ENCODE data around the gene ANO1. TPM values are rescaled to one million over a fixed set of nuclear protein-coding genes. Genes with fewer than 3 reads are reported as not detected.
"Not testable (repeated sequence)": the region's sequence is repeated elsewhere in the genome, so short reads cannot be mapped to it uniquely, and the experiment has no call there.

ANO1 gene
- total RNA-seq, 4 donors from 2014 or later: 25.3 to 107 (median 48.8) TPM

GRCh38 chr11:70193411-70194292 lies 115.5 kb downstream of the ANO1 start:
- 84% methylated on average over 7 of the region's 7 CpGs for WGBS
- H3K36me3 ChIP-seq: no peaks in the 10 kb centered on the region
- H3K27ac ChIP-seq (replicated peaks in 1 of 4): no peak overlapping the region
- no peaks in the 10 kb centered on the region for H3K9me3 ChIP-seq
- TF ChIP-seq EP300 (IDR thresholded peaks at IDR 0.05) (no peak), CTCF (IDR thresholded peaks at IDR 0.05) (no peak), POLR2AphosphoS5 (IDR thresholded peaks at IDR 0.05) (no peak), POLR2A (IDR thresholded peaks at IDR 0.05; ENCODE audit: low read depth) (no peak)
- intact Hi-C loops (cut with DNase I): loop anchor here (2.0 kb wide), 1 partner anchor 509 kb away; no protein-coding TSS in a partner anchor
- no peak overlapping the region for H3K4me3 ChIP-seq
- no peak for DNase-seq (ENCODE audit: extremely low spot score)
- H3K4me1 ChIP-seq: peaks cover 0 to 8% (median 3%) of the 10 kb centered on the region in 4 donors
- H3K27me3 ChIP-seq: peaks cover 0 to 26% (median 3%) of the 10 kb centered on the region in 4 donors

GRCh38 chr11:70194792-70195791 lies 117.0 kb downstream of the ANO1 start:
- intact Hi-C loops (cut with DNase I): no loop called here
- Histone ChIP-seq H3K4me3 (no peak overlapping the region), H3K4me1 (peaks cover 0 to 8% (median 3%) of the 10 kb centered on the region in 4 donors), H3K27me3 (peaks cover 0 to 34% (median 3%) of the 10 kb centered on the region in 4 donors), H3K27ac (replicated peaks in 1 of 4) (no peak overlapping the region), H3K9me3 (no peaks in the 10 kb centered on the region), H3K36me3 (no peaks in the 10 kb centered on the region)
- TF ChIP-seq CTCF (IDR thresholded peaks at IDR 0.05): no peak
- TF ChIP-seq EP300 (IDR thresholded peaks at IDR 0.05): no peak
- TF ChIP-seq POLR2AphosphoS5 (IDR thresholded peaks at IDR 0.05): no peak
- no peak for TF ChIP-seq POLR2A (IDR thresholded peaks at IDR 0.05; ENCODE audit: low read depth)
- 85% methylated on average over 3 of the region's 3 CpGs for WGBS
- no peak for DNase-seq (ENCODE audit: extremely low spot score)

GRCh38 chr11:70200212-70200844 lies 122.2 kb downstream of the ANO1 start:
- H3K4me1 ChIP-seq: peaks cover 17 to 26% (median 24%) of the 10 kb centered on the region in 4 donors
- no peak for DNase-seq (ENCODE audit: extremely low spot score)
- H3K36me3 ChIP-seq: peaks cover 0 to 7% (median 3%) of the 10 kb centered on the region in 4 donors
- H3K27ac ChIP-seq (replicated peaks in 1 of 4): no peak overlapping the region
- H3K9me3 ChIP-seq: no peaks in the 10 kb centered on the region
- peaks cover 0 to 19% (median 0%) of the 10 kb centered on the region in 4 donors for H3K27me3 ChIP-seq
- intact Hi-C loops (cut with DNase I): loop anchor here (5.0 kb wide), 1 partner anchor 202 kb away; no protein-coding TSS in a partner anchor
- no peak overlapping the region for H3K4me3 ChIP-seq
- WGBS: 69% methylated on average over 10 of the region's 10 CpGs
- no peak for TF ChIP-seq EP300 (IDR thresholded peaks at IDR 0.05)
- TF ChIP-seq POLR2AphosphoS5 (IDR thresholded peaks at IDR 0.05): no peak

GRCh38 chr11:70201047-70201446 lies 122.9 kb downstream of the ANO1 start:
- Histone ChIP-seq H3K27me3 (peaks cover 0 to 12% (median 0%) of the 10 kb centered on the region in 4 donors), H3K36me3 (peaks cover 0 to 15% (median 7%) of the 10 kb centered on the region in 4 donors), H3K4me1 (peaks cover 19 to 33% (median 26%) of the 10 kb centered on the region in 4 donors)
- H3K9me3 ChIP-seq; H3K4me3 ChIP-seq; DNase-seq (ENCODE audit: extremely low spot score); H3K27ac ChIP-seq (replicated peaks in 1 of 4): not testable (repeated sequence)
- intact Hi-C loops (cut with DNase I): loop anchor here (5.0 kb wide), 1 partner anchor 201 kb away; no protein-coding TSS in a partner anchor
- 91% methylated on average over 3 of the region's 3 CpGs for WGBS

All from esophagus muscularis mucosa (tissue), 4 donors.